GM12874 (cell line): ENCODE results near the gene HMCN2.

Experiments
- CTCF ChIP-seq: IDR thresholded peaks from 2 replicates; pipeline ENCODE4 v1.5.1; 2011; ENCODE audit warnings: low read depth, mild to moderate bottlenecking, control low read depth, low read length, moderate library complexity; ENCODE audit not compliant: insufficient read depth

The HMCN2 gene

GRCh38 chr9:130225586-130225985, 40.0 kb upstream of the HMCN2 start:
- no peak for TF ChIP-seq CTCF

GRCh38 chr9:130226112-130226511, 39.4 kb upstream of the HMCN2 start:
- no peak for TF ChIP-seq CTCF

DNA sequence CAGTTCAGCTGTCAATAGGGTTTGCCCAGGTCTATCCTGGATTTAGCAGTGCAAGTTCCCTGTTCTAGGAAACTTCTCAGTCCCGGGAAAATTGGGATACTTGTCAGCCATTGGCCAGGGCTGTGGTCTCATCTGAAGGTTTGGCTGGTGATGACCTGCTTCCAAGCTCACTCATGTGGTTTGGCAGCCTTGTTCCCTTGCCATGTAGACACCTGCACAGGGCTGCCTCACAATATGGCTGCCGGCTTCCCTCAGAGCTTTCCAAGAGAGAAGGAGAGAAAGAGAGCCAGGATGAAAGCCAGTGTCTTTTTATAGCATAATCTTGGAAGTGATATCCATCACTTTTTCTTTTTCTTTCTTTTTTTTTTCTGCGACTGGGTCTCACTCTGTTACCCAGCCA, 37.7 kb upstream of the HMCN2 start:
- no peak for TF ChIP-seq CTCF

GRCh38 chr9:130229759-130230158, 35.8 kb upstream of the HMCN2 start:
- no peak for TF ChIP-seq CTCF

- TF ChIP-seq CTCF = no peak
Observed at GRCh38 chr9:130230631-130231030, 34.9 kb upstream of the HMCN2 start.

GRCh38 chr9:130232899-130233586, 32.5 kb upstream of the HMCN2 start:
- TF ChIP-seq CTCF = no peak

GRCh38 chr9:130233587-130233945, 32.0 kb upstream of the HMCN2 start:
- TF ChIP-seq CTCF = no peak
